HG02885 (cell line): Measurements from ENCODE around the gene TUBB2B.

ENCODE experiments used
- ATAC-seq: cut with Tn5 transposase; IDR thresholded peaks from one replicate; pipeline ENCODE4 v1.9.1; 2021; ENCODE audit warnings: mild to moderate bottlenecking; ENCODE audit not compliant: unreplicated experiment, poor library complexity

Gene TUBB2B

GRCh38 chr6:3236005-3236404 lies 8.6 kb upstream of the TUBB2B start:
- ATAC-seq: no peak

GRCh38 chr6:3235486-3235885 lies 8.0 kb upstream of the TUBB2B start:
- peak; percentile 47 for ATAC-seq

- ATAC-seq: no peak
These were observed 6.5 kb upstream of the TUBB2B start for GRCh38 chr6:3233904-3234303.

DNA sequence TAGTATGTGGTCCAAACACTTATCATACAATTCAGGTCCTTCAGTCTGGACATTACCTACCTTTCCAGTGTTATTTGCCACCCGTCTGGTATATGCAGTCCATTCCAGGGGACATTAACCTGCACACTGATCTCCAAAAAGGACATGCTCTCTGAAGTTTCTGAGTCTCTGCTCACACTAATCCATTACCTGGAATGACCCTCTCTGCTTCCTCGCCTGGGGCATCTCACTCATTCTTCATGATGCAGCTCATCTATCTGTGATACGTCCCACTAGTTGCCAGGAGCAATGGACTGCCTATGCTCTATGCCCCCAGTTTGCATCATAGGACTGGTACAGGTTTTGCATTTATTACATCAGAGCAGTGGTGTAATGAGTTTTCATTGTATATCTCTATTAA lies 5.9 kb upstream of the TUBB2B start:
- no peak for ATAC-seq

DNA sequence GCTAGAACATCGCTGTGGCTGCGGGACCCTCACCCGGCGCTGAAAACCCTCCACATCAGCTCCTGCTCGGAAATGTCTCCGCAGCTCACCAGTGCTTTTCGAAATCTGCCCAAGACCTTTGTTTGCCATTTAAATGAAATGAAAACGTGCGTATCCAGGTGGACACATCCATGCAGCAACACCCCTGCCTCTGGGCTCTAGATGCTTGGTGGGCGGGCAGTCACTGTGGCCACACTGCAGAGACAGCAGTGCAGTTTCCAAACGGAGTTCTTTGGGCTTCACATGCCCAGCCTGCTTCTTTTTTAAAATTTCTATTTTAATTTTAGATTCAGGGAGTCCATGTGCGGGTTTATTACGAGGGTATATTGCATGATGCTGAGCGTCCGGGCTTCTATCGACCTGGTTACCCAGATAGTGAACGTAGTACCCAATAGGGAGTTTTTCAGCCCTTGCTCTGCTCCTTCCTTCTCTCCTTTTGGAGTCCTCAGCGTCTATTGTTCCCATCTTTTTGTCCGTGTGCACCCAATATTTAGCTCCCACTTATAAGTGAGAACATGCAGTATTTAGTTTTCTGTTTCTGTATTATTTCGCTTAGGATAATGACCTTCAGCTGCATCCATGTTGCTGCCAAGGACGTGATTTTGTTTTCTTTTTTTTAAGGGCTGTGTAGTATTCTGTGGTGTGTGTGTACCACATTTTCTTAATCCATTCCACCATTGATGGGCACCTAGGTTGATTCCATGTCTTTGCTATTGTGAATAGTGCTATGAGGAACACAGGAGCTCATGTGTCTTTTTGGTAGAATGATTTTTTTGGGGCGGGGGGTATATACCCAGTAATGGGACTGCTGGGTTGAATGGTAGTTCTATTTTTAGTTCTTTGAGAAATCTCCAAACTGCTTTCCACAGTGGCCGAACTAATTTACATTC lies 4.8 kb upstream of the TUBB2B start:
- no peak for ATAC-seq

GRCh38 chr6:3231247-3232016 lies 4.0 kb upstream of the TUBB2B start:
- ATAC-seq: no peak

DNA sequence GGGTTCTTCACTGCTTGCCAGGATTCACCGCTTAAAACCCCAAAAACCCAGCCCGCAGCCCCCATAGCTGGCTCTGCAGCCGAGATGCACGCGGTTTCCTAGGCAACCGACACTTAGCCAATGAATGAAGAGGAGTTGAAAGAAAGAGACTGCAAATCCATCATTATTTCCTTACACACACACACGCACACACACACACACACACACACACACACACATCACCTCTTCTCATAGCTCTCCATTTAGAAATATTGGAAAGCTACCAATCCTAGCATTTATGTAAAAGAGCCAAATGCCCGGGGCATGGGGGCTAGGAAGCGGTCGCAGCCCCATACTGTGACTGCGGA lies 3.4 kb upstream of the TUBB2B start:
- ATAC-seq: no peak

DNA sequence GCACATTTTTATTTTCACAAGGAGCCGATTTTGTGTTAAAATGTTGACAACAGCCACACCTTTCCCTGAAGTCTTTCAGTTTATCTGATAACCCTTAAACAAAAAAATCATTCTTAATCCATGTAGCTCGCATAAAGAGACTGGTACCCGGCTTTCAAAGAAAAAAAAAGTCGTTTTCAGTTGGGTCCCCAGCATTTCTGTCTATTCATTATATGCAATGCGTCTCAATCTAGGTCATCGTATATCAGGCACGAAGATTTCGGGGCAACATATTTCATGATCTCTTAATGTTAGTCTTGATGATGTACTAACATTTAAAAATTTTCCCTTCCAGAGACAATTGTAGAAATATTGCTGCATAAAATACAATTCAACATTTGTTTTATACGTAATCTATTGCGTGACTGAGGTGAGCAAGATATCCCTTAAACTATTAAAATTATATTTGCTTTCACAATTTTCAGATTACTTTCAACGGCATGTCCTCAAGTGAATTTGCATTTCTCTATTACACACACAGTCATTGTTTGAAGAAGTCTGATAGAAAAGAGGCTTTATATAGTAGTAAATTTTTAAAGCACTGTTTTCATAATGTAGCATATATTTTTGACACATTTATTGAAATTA lies 2.9 kb upstream of the TUBB2B start:
- ATAC-seq: no peak

GRCh38 chr6:3229566-3230178 lies 2.2 kb upstream of the TUBB2B start:
- ATAC-seq: no peak

- no peak for ATAC-seq
These were observed 1.5 kb upstream of the TUBB2B start for GRCh38 chr6:3228771-3229565.

GRCh38 chr6:3228046-3228671 lies 706 bp upstream of the TUBB2B start:
- no peak for ATAC-seq

DNA sequence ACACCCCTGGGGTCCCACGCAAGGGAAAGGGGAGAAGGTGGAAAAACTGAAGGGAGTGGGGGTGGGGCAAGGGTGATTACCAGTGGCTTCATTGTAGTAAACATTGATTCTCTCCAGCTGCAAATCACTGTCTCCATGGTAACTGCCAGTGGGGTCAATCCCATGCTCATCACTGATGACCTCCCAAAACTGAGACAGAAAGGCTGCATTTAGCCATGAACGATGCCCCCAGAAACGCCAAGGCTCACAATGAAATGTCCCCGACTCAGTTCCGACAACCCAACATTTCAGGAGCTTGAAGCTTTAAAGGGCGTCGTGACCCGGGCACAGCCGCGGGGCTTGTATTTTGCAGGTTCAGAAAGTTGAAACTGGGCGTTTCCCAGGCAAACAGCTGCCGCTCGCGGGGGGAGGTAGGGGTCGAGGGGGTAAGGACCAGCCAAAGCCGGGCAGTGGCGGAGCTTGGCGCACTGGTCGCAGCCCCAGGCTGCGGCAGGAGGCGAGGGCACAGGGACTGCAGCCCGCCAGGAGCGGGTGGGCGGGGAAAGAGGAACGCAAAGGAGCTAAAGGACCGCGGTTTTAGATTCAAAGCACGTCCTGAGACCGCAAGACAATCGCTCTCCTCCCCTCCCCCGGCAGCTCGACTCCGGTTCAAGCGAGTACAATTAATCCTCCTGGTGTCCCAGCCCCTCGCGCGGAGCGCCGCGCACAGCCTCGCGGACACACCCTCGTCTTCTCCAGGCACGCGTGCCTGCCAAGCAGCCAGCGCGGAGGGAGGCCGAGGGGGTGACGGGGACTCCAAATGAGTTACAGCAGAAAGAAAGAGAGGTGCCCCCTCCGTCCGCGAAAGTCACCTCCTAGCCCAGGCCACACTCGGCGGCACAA lies 731 bp downstream of the TUBB2B start:
- no peak for ATAC-seq

DNA sequence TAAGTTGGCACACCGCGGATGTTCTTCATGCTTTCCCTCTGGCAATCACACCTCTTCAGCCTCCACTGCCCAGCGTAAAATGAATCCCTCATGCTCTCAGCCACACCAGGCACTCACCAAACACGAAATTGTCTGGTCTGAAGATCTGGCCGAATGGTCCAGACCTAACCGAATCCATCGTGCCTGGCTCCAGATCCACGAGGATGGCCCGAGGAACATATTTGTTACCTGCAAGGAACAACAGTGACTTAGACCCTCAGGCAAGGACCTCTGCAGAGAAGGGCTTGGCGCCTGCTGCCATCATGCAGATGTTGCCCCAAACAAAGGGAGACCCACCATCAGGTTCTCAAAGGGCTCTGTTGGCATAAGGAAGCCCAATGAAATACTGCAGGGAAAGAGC lies 1.4 kb downstream of the TUBB2B start:
- no peak for ATAC-seq

DNA sequence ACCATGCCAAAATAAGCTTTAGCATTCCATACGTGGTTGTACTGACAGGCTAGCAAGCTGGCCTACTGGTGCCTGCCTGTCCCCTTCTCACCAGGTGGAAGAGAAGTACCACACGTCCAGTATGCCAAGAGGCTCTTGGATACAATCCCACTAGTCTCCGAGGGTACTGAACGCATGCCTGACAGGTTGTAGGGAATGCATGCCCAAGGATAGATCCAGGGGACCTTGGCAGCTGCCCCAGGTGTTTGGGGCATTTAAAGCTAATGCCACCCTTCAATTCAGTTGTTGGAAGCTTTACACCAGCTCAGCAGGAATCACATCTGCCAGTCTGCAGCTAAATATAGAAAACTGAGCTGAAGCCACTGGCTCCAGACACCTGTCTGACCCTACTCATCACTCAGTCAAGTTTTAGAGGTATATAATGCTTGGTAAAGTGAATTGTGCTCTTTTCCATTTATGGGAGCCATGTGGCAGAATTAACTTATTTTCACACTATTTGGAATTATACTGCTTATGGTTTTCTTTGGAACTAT lies 4.9 kb downstream of the TUBB2B start:
- ATAC-seq: no peak

- ATAC-seq: no peak
These were observed 5.9 kb downstream of the TUBB2B start for GRCh38 chr6:3221578-3221977.

- ATAC-seq: no peak
These were observed 7.1 kb downstream of the TUBB2B start for GRCh38 chr6:3220366-3220765.

- ATAC-seq: no peak
These were observed 9.2 kb downstream of the TUBB2B start for GRCh38 chr6:3218266-3218665.

- ATAC-seq: no peak
These were observed 10.2 kb downstream of the TUBB2B start for GRCh38 chr6:3217286-3217685.
